HepG2 (cell line): ENCODE data around the gene UXS1. TPM values are rescaled to one million over a fixed set of nuclear protein-coding genes. Genes with fewer than 3 reads are reported as not detected.

Source experiments
- ATAC-seq: fragments of 200-7000 bp; cut with Tn5 transposase; 3 replicates; pipeline ENCODE4 v1.9.1; 2020; ENCODE audit warnings: mild to moderate bottlenecking, moderate library complexity
- BruUV-seq: library from RNA; stranded (reverse); fragments of 400-500 nt; replicated peaks from 2 replicates; lab custom pipeline; 2021; lab: Mats Ljungman, UMichigan
- CTCF ChIA-PET: fragments of 300-600 bp; formaldehyde crosslinking; extraction: SDS; loops from one replicate; lab custom pipeline; 2021; ENCODE audit warnings: low total read pairs, inconsistent platforms, low intra/inter-chr PET ratio; lab: Yijun Ruan, JAX
- POLR2A ChIA-PET: fragments of 350-600 bp; sonication (Branson Sonifier 250); formaldehyde crosslinking; loops from one replicate; lab custom pipeline; 2020; ENCODE audit warnings: antibody characterized with exemption, inconsistent platforms; lab: Yijun Ruan, JAX
- DNase-seq: peaks from one replicate; pipeline ENCODE4 v3.0.0-alpha.2; 2015; ENCODE audit warnings: low spot score
- FAIRE-seq: peaks from 3 replicates; lab custom pipeline; 2011; peaks lifted over from hg19 to GRCh38; lab: Jason Lieb, UNC
- H2AFZ ChIP-seq: one replicate; pipeline ENCODE4 v1.6.1; 2011; ENCODE audit warnings: low read length, inconsistent platforms
- H3K27ac ChIP-seq: fragments of 300-600 bp; 3 replicates; pipeline ENCODE4 v1.8.0; 2011; ENCODE audit warnings: mixed run types, mild to moderate bottlenecking, mixed read lengths, low read length, inconsistent platforms; ENCODE audit not compliant: insufficient read depth; ENCODE audit errors: extremely low read length
- H3K27me3 ChIP-seq, 2 experiments: fragments of 200-600 bp in 1 of 2; 2 replicates in 1 of 2; 3 replicates in 1 of 2; pipeline versions ENCODE4 v1.6.0 to v1.8.0; 2011; ENCODE audit warnings: low read length in 2 of 2, mild to moderate bottlenecking in 2 of 2, moderate library complexity in 2 of 2, inconsistent platforms in 1 of 2; ENCODE audit not compliant: insufficient read depth in 2 of 2, control insufficient read depth in 1 of 2
- H3K36me3 ChIP-seq, 2 experiments: fragments of 200-600 bp in 1 of 2; replicated peaks in 1 of 2; 2 replicates in 1 of 2; 3 replicates in 1 of 2; pipeline versions ENCODE4 v1.5.1 to v1.8.0; 2011; ENCODE audit warnings: low read length in 2 of 2, inconsistent platforms in 1 of 2; ENCODE audit not compliant: insufficient read depth in 2 of 2, control insufficient read depth in 1 of 2
- H3K4me1 ChIP-seq: 2 replicates; pipeline ENCODE4 v1.5.1; 2012; ENCODE audit warnings: low read length, inconsistent platforms; ENCODE audit not compliant: insufficient read depth
- H3K4me2 ChIP-seq: 2 replicates; pipeline ENCODE4 v1.6.0; 2011; ENCODE audit warnings: low read depth, low read length, inconsistent platforms
- H3K4me3 ChIP-seq, 3 experiments: fragments of 200-600 bp in 1 of 3; sonication (generic), shearing (Covaris generic) in 1 of 3; replicated peaks in 1 of 3; 2 replicates each; pipeline ENCODE4 v1.5.1; 2011 to 2016; ENCODE audit warnings: low read length in 3 of 3, inconsistent platforms in 2 of 3, low read depth in 2 of 3, mild to moderate bottlenecking in 2 of 3, control low read depth in 1 of 3, mixed read lengths in 1 of 3; ENCODE audit not compliant: insufficient read depth in 1 of 3
- H3K79me2 ChIP-seq: one replicate; pipeline ENCODE4 v1.6.1; 2011; ENCODE audit warnings: low read length, inconsistent platforms; ENCODE audit not compliant: insufficient read depth
- H3K9ac ChIP-seq: 2 replicates; pipeline ENCODE4 v1.6.0; 2011; ENCODE audit warnings: mild to moderate bottlenecking, low read depth, low read length, inconsistent platforms; ENCODE audit not compliant: insufficient read depth
- H3K9me3 ChIP-seq: 2 replicates; pipeline ENCODE4 v1.5.1; 2012; ENCODE audit warnings: mild to moderate bottlenecking, low read length
- H4K20me1 ChIP-seq: 2 replicates; pipeline ENCODE4 v1.6.0; 2011; ENCODE audit warnings: inconsistent platforms, mild to moderate bottlenecking, low read length, moderate library complexity; ENCODE audit not compliant: insufficient read depth
- GMEB1 ChIP-seq: sonication (generic); formaldehyde crosslinking; IDR thresholded peaks from 2 replicates; pipeline ENCODE4 v1.5.1; 2020; ENCODE audit warnings: missing genetic modification reagents, mild to moderate bottlenecking, borderline replicate concordance
- MBD4 ChIP-seq: IDR thresholded peaks from 2 replicates; pipeline ENCODE4 v1.6.1; 2012; ENCODE audit warnings: low read length, inconsistent platforms, borderline replicate concordance
- RELA ChIP-seq: sonication (generic); formaldehyde crosslinking; IDR thresholded peaks from 2 replicates; pipeline ENCODE4 v1.4.0; 2020; ENCODE audit warnings: missing genetic modification reagents
- REXO4 ChIP-seq: sonication (generic); formaldehyde crosslinking; IDR thresholded peaks from 2 replicates; pipeline ENCODE4 v1.8.0; 2022; ENCODE audit warnings: missing genetic modification reagents, mild to moderate bottlenecking, borderline replicate concordance
- RXRB ChIP-seq: IDR thresholded peaks from 2 replicates; pipeline ENCODE4 v1.6.1; 2016; ENCODE audit warnings: borderline replicate concordance, missing genetic modification reagents, missing compliant biosample characterization
- ZBTB26 ChIP-seq: IDR thresholded peaks from 2 replicates; pipeline ENCODE4 v1.6.1; 2016; ENCODE audit warnings: missing compliant biosample characterization, missing genetic modification reagents, borderline replicate concordance
- ZNF275 ChIP-seq: sonication (generic); formaldehyde crosslinking; IDR thresholded peaks from 2 replicates; pipeline ENCODE4 v1.8.0; 2022; ENCODE audit warnings: missing genetic modification reagents, mild to moderate bottlenecking, inconsistent platforms, borderline replicate concordance
- WGBS: methylation state at CpG from one replicate; pipeline ENCODE4 v1.1.6; 2017; ENCODE audit warnings: low lambda C conversion rate; 5-methylcytosine and 5-hydroxymethylcytosine counted together
- in situ Hi-C: cut with HindIII; loops from 2 replicates; pipeline ENCODE4 v1.10.0; 2017; ENCODE audit warnings: low pct_unique_long_range_greater_than_20kb; ENCODE audit not compliant: extremely low pct_ligation_motif_present
- intact Hi-C: fragments of 100-400 bp; cut with micrococcal nuclease; formaldehyde crosslinking; loops from one replicate; pipeline ENCODE4 v1.10.0; 2022; ENCODE audit not compliant: unreplicated experiment
- polyA plus RNA-seq, 8 experiments: library from polyadenylated mRNA; depleted of rRNA in 3 of 8; stranded (reverse) in 7 of 8; unstranded in 1 of 8; fragments of >200 nt; fragmentation: Illumina TruSeq in 4 of 8; extraction: Trizol in 4 of 8; gene quantifications; 2 replicates each; pipeline versions ENCODE4 v1.2.1 to v1.2.3, GENCODE V29; 2011 to 2016; ENCODE audit warnings: low read depth in 4 of 8, missing spikeins in 1 of 8, mixed read lengths in 1 of 8; ENCODE audit not compliant: insufficient read depth in 1 of 8
- total RNA-seq, 5 experiments: library from RNA; depleted of rRNA; stranded (reverse); fragments of >200 nt; fragmentation: Illumina TruSeq; extraction: Trizol; gene quantifications; 2 replicates each; pipeline ENCODE4 v1.2.3, GENCODE V29; 2016; ENCODE audit warnings: low read depth in 1 of 5

UXS1 gene
- total and polyA plus RNA-seq, 2 of the 13 experiments (the other 11 are each of a cell fraction or from before 2014, with no cell fraction given): 53.3 to 110 TPM

DNA sequence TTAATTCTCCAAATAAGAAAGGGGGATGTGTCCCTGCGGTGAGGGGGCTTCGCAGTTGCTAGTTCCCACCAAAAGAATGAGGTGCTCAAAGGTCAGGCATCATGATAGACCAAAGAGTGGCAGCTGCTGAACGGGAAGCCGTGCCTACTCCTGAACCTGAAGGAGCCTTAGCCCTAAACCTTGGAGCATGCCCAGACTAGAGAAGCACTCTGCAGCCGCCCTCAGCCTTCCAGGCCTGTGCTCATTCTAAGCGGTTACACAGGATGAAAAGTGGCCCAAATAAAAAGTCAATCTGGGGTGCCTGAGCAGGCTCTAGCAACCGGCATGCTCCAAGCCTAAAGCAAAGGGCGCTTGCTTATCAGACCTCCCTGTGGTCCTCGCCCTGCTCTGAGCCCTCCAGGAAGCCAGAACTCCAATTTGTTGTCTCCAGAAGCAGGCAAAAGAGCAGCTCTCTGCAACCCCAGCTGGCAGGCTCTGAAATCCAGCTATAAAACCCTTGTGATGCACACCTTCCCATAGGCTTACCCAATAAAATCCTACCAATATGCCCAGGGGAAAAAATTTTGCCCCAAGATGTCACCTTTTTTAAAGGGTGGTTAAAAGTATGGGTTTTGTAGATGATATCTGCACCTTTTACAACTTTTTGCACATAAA is 17.5 kb downstream of the UXS1 start:
- in situ Hi-C loops: loop anchor here (25.0 kb wide), 1 partner anchor 839 kb away; the partner anchor contains the start of genes C2orf49 and TGFBRAP1
- intact Hi-C loops: no loop called here
- ATAC-seq: no peak
- Histone ChIP-seq H2AFZ (no peak overlapping the region), H3K79me2 (peaks cover 54% of the 10 kb centered on the region), H3K27ac (no peak overlapping the region), H3K4me3 (no peak overlapping the region), H4K20me1 (peaks cover 9% of the 10 kb centered on the region; the same call in 1 of the 2 replicates), H3K27me3 (no peaks in the 10 kb centered on the region), H3K4me1 (peaks cover 28% of the 10 kb centered on the region), H3K36me3 (peaks cover 9 to 10% of the 10 kb centered on the region in 2 experiments; a peak in 3 of 5 replicates), H3K9ac (no peak overlapping the region), H3K4me2 (no peak overlapping the region), H3K9me3 (no peaks in the 10 kb centered on the region)
- FAIRE-seq: no peak
- CTCF ChIA-PET: no interaction called here
- 96% methylated on average over 6 of the region's 9 CpGs for WGBS
- TF ChIP-seq MBD4 (no peak), REXO4 (CRISPR knock-in tag) (no peak), ZBTB26 (CRISPR knock-in tag) (no peak), RXRB (no peak), ZNF275 (CRISPR knock-in tag) (no peak), RELA (CRISPR knock-in tag) (no peak), GMEB1 (CRISPR knock-in tag) (no peak)
- DNase-seq: no peak
- POLR2A ChIA-PET: interaction anchor here (1.1 kb wide), 1 partner anchor 49 kb away, joined by 3 read pairs; no protein-coding TSS in a partner anchor
- BruUV-seq: no TSS peak
